Lower leg skin (tissue), 3 donors: ENCODE data around the gene UNC13A.

Experiments
- CTCF ChIP-seq, 3 donors: fragments of 450-650 bp; IDR thresholded peaks; one replicate each; pipeline ENCODE4 v1.5.1; 2016; ENCODE audit warnings: antibody characterized with exemption in 3 of 3, mild to moderate bottlenecking in 3 of 3, moderate library complexity in 2 of 3
- POLR2A ChIP-seq, 2 donors: fragments of 450-650 bp; IDR thresholded peaks; one replicate each; pipeline ENCODE4 v1.6.1; 2016 to 2017; ENCODE audit warnings: antibody characterized with exemption in 2 of 2, mild to moderate bottlenecking in 1 of 2, moderate library complexity in 1 of 2

- no peak for TF ChIP-seq CTCF (IDR thresholded peaks at IDR 0.05)
- TF ChIP-seq POLR2A (IDR thresholded peaks at IDR 0.05): no peak
These were observed 97.3 kb downstream of the UNC13A start for GRCh38 chr19:17590866-17591265.
